ENCODE data around the gene ATF3.

The ATF3 gene

DNA sequence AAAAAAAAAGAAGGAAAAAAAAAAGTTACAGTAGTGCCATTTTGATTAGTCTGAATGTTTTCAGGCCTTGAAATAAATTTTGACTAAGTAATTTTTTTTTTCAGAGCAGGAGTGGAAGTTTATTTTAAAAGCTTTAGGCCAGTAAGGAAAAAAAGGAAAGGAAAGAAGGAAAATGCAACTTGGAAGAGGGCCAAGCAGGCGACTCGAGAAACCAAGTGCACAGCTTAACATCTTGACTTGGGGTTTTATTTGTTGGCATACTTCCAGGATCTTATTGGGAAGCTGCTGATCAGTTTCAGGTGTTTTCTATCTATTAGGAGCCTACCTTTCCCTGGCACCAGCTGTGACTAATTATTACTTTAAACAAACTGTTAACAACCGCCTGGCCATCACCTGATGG lies 41.7 kb downstream of the ATF3 start:
- H4K20me1 ChIP-seq (ENCODE audit: insufficient read depth, low read length): no peaks in the 10 kb centered on the region
- no peak overlapping the region for H3K4me2 ChIP-seq (ENCODE audit: insufficient read depth, low read length)
- H3K36me3 ChIP-seq (ENCODE audit: insufficient read depth, low read length): no peaks in the 10 kb centered on the region
- no peak overlapping the region for H3K9ac ChIP-seq (ENCODE audit: low read depth, low read length)
- ATAC-seq (ENCODE audit: insufficient read depth, low read depth) (no peak), DNase-seq (no peak)
- no peak overlapping the region for H2AFZ ChIP-seq (ENCODE audit: low read depth, low read length)
- H3K79me2 ChIP-seq (ENCODE audit: insufficient read depth, low read length): no peaks in the 10 kb centered on the region
- TF ChIP-seq, protein P1, sequence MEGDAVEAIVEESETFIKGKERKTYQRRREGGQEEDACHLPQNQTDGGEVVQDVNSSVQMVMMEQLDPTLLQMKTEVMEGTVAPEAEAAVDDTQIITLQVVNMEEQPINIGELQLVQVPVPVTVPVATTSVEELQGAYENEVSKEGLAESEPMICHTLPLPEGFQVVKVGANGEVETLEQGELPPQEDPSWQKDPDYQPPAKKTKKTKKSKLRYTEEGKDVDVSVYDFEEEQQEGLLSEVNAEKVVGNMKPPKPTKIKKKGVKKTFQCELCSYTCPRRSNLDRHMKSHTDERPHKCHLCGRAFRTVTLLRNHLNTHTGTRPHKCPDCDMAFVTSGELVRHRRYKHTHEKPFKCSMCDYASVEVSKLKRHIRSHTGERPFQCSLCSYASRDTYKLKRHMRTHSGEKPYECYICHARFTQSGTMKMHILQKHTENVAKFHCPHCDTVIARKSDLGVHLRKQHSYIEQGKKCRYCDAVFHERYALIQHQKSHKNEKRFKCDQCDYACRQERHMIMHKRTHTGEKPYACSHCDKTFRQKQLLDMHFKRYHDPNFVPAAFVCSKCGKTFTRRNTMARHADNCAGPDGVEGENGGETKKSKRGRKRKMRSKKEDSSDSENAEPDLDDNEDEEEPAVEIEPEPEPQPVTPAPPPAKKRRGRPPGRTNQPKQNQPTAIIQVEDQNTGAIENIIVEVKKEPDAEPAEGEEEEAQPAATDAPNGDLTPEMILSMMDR (IDR thresholded peaks at IDR 0.05; ENCODE audit: borderline replicate concordance, extremely low read depth, low read length, poor library complexity, severe bottlenecking): no peak
- no peak for TF ChIP-seq EZH2 (IDR thresholded peaks at IDR 0.05; ENCODE audit: borderline replicate concordance, low read depth, low read length, severe bottlenecking)
- no peaks in the 10 kb centered on the region for H3K9me3 ChIP-seq (ENCODE audit: insufficient read depth, low read length, severe bottlenecking)
- no peak overlapping the region for H3K4me3 ChIP-seq (ENCODE audit: low read depth in 1 of 2, low read length in 2 of 2)
- H3K4me1 ChIP-seq (ENCODE audit: insufficient read depth, low read length): no peaks in the 10 kb centered on the region
- H3K27me3 ChIP-seq (ENCODE audit: insufficient read depth, low read length, poor library complexity): no peaks in the 10 kb centered on the region
- no peak overlapping the region for H3K27ac ChIP-seq (ENCODE audit: low read length)

DNA sequence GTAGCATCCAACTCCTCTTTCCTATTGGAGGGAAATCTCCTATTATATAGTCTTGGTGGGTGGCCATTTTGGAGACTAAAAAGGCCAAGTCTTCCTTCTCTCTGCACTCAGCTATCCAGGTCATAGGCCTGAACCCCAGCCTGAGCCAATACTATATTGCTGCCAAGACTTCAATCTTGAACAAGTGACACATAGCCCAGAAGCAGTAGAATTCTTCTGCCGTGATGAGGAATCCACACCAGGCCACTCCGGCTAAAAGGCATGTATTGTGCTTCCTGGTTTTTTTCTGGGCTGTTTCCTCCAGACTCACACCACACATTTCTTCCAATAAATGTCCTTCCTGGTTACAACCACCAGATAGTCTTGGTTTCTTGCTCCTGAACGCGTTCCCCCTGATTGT lies 43.0 kb downstream of the ATF3 start:
- ATAC-seq (ENCODE audit: insufficient read depth, low read depth) (no peak), DNase-seq (no peak)
- Histone ChIP-seq H3K9me3 (ENCODE audit: insufficient read depth, low read length, severe bottlenecking) (no peaks in the 10 kb centered on the region), H3K36me3 (ENCODE audit: insufficient read depth, low read length) (no peaks in the 10 kb centered on the region), H3K4me1 (ENCODE audit: insufficient read depth, low read length) (no peaks in the 10 kb centered on the region), H2AFZ (ENCODE audit: low read depth, low read length) (no peak overlapping the region), H3K4me2 (ENCODE audit: insufficient read depth, low read length) (no peak overlapping the region), H3K9ac (ENCODE audit: low read depth, low read length) (no peak overlapping the region), H3K27ac (ENCODE audit: low read length) (no peak overlapping the region), H3K27me3 (ENCODE audit: insufficient read depth, low read length, poor library complexity) (no peaks in the 10 kb centered on the region), H4K20me1 (ENCODE audit: insufficient read depth, low read length) (no peaks in the 10 kb centered on the region), H3K4me3 (ENCODE audit: low read depth in 1 of 2, low read length in 2 of 2) (no peak overlapping the region), H3K79me2 (ENCODE audit: insufficient read depth, low read length) (no peaks in the 10 kb centered on the region)
- TF ChIP-seq, protein P1 (IDR thresholded peaks at IDR 0.05; ENCODE audit: borderline replicate concordance, extremely low read depth, low read length, poor library complexity, severe bottlenecking): no peak
- TF ChIP-seq EZH2 (IDR thresholded peaks at IDR 0.05; ENCODE audit: borderline replicate concordance, low read depth, low read length, severe bottlenecking): no peak

DNA sequence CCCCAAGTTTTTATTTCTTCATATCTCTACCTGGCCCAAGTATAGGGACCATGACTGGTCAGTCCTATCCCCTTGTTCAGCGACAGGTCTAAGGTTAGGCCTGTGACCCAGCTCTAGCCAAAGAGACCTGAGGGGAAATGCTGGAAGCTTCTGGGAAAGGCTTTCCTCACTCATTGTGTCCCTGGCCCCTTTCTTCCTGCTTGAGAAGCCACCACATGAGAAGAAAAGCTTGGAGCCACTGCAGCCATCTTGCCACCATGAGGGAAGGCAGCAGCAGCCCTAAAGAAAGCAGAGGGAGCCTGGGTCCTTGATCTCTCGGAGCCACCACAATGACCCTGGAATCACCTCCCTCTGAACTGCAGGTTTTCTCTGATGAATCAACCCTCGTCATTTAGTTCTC lies 43.4 kb downstream of the ATF3 start:
- Histone ChIP-seq H3K9ac (ENCODE audit: low read depth, low read length) (no peak overlapping the region), H3K27ac (ENCODE audit: low read length) (no peak overlapping the region), H3K9me3 (ENCODE audit: insufficient read depth, low read length, severe bottlenecking) (no peaks in the 10 kb centered on the region), H3K36me3 (ENCODE audit: insufficient read depth, low read length) (no peaks in the 10 kb centered on the region), H3K4me3 (ENCODE audit: low read depth in 1 of 2, low read length in 2 of 2) (no peak overlapping the region), H3K79me2 (ENCODE audit: insufficient read depth, low read length) (no peaks in the 10 kb centered on the region), H4K20me1 (ENCODE audit: insufficient read depth, low read length) (no peaks in the 10 kb centered on the region), H3K4me2 (ENCODE audit: insufficient read depth, low read length) (no peak overlapping the region), H2AFZ (ENCODE audit: low read depth, low read length) (no peak overlapping the region), H3K4me1 (ENCODE audit: insufficient read depth, low read length) (no peaks in the 10 kb centered on the region), H3K27me3 (ENCODE audit: insufficient read depth, low read length, poor library complexity) (no peaks in the 10 kb centered on the region)
- ATAC-seq (ENCODE audit: insufficient read depth, low read depth): no peak
- DNase-seq: no peak
- TF ChIP-seq, protein P1 (IDR thresholded peaks at IDR 0.05; ENCODE audit: borderline replicate concordance, extremely low read depth, low read length, poor library complexity, severe bottlenecking): no peak
- no peak for TF ChIP-seq EZH2 (IDR thresholded peaks at IDR 0.05; ENCODE audit: borderline replicate concordance, low read depth, low read length, severe bottlenecking)

DNA sequence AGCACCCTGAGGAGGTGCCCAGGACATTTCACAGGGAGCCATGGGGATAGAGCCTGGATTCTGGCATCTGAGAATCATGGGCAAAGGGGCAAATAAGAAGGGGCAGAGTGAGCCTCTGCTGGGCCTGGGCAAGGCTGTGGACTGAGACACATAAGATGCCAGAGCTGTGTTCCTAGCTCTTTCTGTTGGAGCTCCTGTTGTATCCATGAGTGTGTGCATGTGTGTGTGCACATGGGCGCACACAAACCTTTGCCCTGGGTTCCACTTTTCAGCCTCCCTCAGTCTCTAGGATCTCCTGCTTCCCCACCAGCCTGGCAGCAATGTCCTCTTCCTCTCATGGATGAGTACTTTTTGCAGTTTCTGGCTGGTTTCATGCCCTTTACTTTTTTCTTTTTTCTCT lies 44.0 kb downstream of the ATF3 start:
- no peak for DNase-seq
- H4K20me1 ChIP-seq (ENCODE audit: insufficient read depth, low read length): no peaks in the 10 kb centered on the region
- H3K79me2 ChIP-seq (ENCODE audit: insufficient read depth, low read length): no peaks in the 10 kb centered on the region
- no peak overlapping the region for H2AFZ ChIP-seq (ENCODE audit: low read depth, low read length)
- H3K4me3 ChIP-seq (ENCODE audit: low read depth in 1 of 2, low read length in 2 of 2): no peak overlapping the region
- ATAC-seq (ENCODE audit: insufficient read depth, low read depth): no peak
- H3K27me3 ChIP-seq (ENCODE audit: insufficient read depth, low read length, poor library complexity): no peaks in the 10 kb centered on the region
- no peaks in the 10 kb centered on the region for H3K4me1 ChIP-seq (ENCODE audit: insufficient read depth, low read length)
- H3K9ac ChIP-seq (ENCODE audit: low read depth, low read length): no peak overlapping the region
- H3K27ac ChIP-seq (ENCODE audit: low read length): no peak overlapping the region
- H3K36me3 ChIP-seq (ENCODE audit: insufficient read depth, low read length): no peaks in the 10 kb centered on the region
- no peaks in the 10 kb centered on the region for H3K9me3 ChIP-seq (ENCODE audit: insufficient read depth, low read length, severe bottlenecking)
- H3K4me2 ChIP-seq (ENCODE audit: insufficient read depth, low read length): no peak overlapping the region
- no peak for TF ChIP-seq EZH2 (IDR thresholded peaks at IDR 0.05; ENCODE audit: borderline replicate concordance, low read depth, low read length, severe bottlenecking)
- TF ChIP-seq, protein P1 (IDR thresholded peaks at IDR 0.05; ENCODE audit: borderline replicate concordance, extremely low read depth, low read length, poor library complexity, severe bottlenecking): no peak
